Measurements from ENCODE around the gene CTBP1. TPM values are rescaled to one million over a fixed set of nuclear protein-coding genes. Genes with fewer than 3 reads are reported as not detected.

CTBP1 gene
- total RNA-seq, 1 experiment from 2014 or later: 153 TPM

- ChIA-PET POLR2A (ENCODE audit: unreplicated experiment) (no interaction called here), CTCF (no interaction called here)
- no peak overlapping the region for H3K27ac ChIP-seq
- H3K9me3 ChIP-seq (ENCODE audit: insufficient read depth, low read depth): peaks cover 24% of the 10 kb centered on the region
- no peaks in the 10 kb centered on the region for H3K27me3 ChIP-seq (ENCODE audit: insufficient read depth, low read depth)
- H3K4me3 ChIP-seq: no peak overlapping the region
- H3K4me1 ChIP-seq (replicated peaks; ENCODE audit: insufficient read depth): peaks cover 8% of the 10 kb centered on the region
- peaks cover 13% of the 10 kb centered on the region for H3K79me2 ChIP-seq (ENCODE audit: low read depth)
- BruUV-seq (replicated peaks): no TSS peak
- TF ChIP-seq EZH2 (IDR thresholded peaks at IDR 0.05; ENCODE audit: low read depth): no peak
- no peak for TF ChIP-seq CTCF (conservative IDR thresholded peaks at IDR 0.05)
- H3K4me2 ChIP-seq: no peak overlapping the region
- no peaks in the 10 kb centered on the region for H4K20me1 ChIP-seq (ENCODE audit: insufficient read depth)
- no peak for DNase-seq
- intact Hi-C loops (cut with micrococcal nuclease; ENCODE audit: unreplicated experiment): no loop called here
- H3K36me3 ChIP-seq (ENCODE audit: low read depth): peaks cover 10% of the 10 kb centered on the region; the same call in 1 of the 2 replicates
- no peak overlapping the region for H2AFZ ChIP-seq
- no peaks in the 10 kb centered on the region; the same call in none of the 2 replicates for H3F3A ChIP-seq (ENCODE audit: insufficient read depth, low read depth)
- H3K9me2 ChIP-seq (ENCODE audit: insufficient read depth): no peaks in the 10 kb centered on the region
Measured at GRCh38 chr4:1252928-1253492, 4.1 kb upstream of the CTBP1 start.

- intact Hi-C loops (cut with micrococcal nuclease; ENCODE audit: unreplicated experiment): no loop called here
- Histone ChIP-seq H3K27ac (no peak overlapping the region), H3K9me2 (ENCODE audit: insufficient read depth) (no peaks in the 10 kb centered on the region), H3K4me3 (no peak overlapping the region), H3K36me3 (ENCODE audit: low read depth) (peaks cover 10% of the 10 kb centered on the region; the same call in 1 of the 2 replicates), H2AFZ (no peak overlapping the region), H3K79me2 (ENCODE audit: low read depth) (peaks cover 26% of the 10 kb centered on the region), H3K4me2 (no peak overlapping the region), H3F3A (ENCODE audit: insufficient read depth, low read depth) (peaks cover 4% of the 10 kb centered on the region), H3K4me1 (replicated peaks; ENCODE audit: insufficient read depth) (peaks cover 14% of the 10 kb centered on the region), H4K20me1 (ENCODE audit: insufficient read depth) (peaks cover 7% of the 10 kb centered on the region), H3K9me3 (ENCODE audit: insufficient read depth, low read depth) (peaks cover 24% of the 10 kb centered on the region), H3K27me3 (ENCODE audit: insufficient read depth, low read depth) (no peaks in the 10 kb centered on the region)
- TF ChIP-seq EZH2 (IDR thresholded peaks at IDR 0.05; ENCODE audit: low read depth): no peak
- TF ChIP-seq CTCF (conservative IDR thresholded peaks at IDR 0.05): no peak
- no peak for DNase-seq
- POLR2A ChIA-PET (ENCODE audit: unreplicated experiment): no interaction called here
- CTCF ChIA-PET: no interaction called here
- no TSS peak for BruUV-seq (replicated peaks)
Measured at GRCh38 chr4:1251773-1252066, 2.8 kb upstream of the CTBP1 start.

GRCh38 chr4:1250921-1251772 lies 2.2 kb upstream of the CTBP1 start:
- H3K27me3 ChIP-seq (ENCODE audit: insufficient read depth, low read depth): no peaks in the 10 kb centered on the region
- H3K4me1 ChIP-seq (replicated peaks; ENCODE audit: insufficient read depth): peaks cover 20% of the 10 kb centered on the region
- no TSS peak for BruUV-seq (replicated peaks)
- no peak for DNase-seq
- peaks cover 7% of the 10 kb centered on the region for H3F3A ChIP-seq (ENCODE audit: insufficient read depth, low read depth)
- no peak overlapping the region for H3K4me2 ChIP-seq
- no peak for TF ChIP-seq EZH2 (IDR thresholded peaks at IDR 0.05; ENCODE audit: low read depth)
- no peak for TF ChIP-seq CTCF (conservative IDR thresholded peaks at IDR 0.05)
- H3K4me3 ChIP-seq: no peak overlapping the region
- H3K27ac ChIP-seq: no peak overlapping the region
- H3K79me2 ChIP-seq (ENCODE audit: low read depth): peaks cover 31% of the 10 kb centered on the region
- peaks cover 13% of the 10 kb centered on the region for H4K20me1 ChIP-seq (ENCODE audit: insufficient read depth)
- intact Hi-C loops (cut with micrococcal nuclease; ENCODE audit: unreplicated experiment): no loop called here
- H3K9me3 ChIP-seq (ENCODE audit: insufficient read depth, low read depth): peaks cover 18% of the 10 kb centered on the region
- POLR2A ChIA-PET (ENCODE audit: unreplicated experiment): interaction anchor here (0.6 kb wide), 1 partner anchor 78 kb away, joined by 6 read pairs; no protein-coding TSS in a partner anchor
- CTCF ChIA-PET: interaction anchor here (0.6 kb wide), 1 partner anchor 11 kb away, joined by 3 read pairs; no protein-coding TSS in a partner anchor
- H3K36me3 ChIP-seq (ENCODE audit: low read depth): peaks cover 10% of the 10 kb centered on the region; the same call in 1 of the 2 replicates
- no peaks in the 10 kb centered on the region for H3K9me2 ChIP-seq (ENCODE audit: insufficient read depth)
- no peak overlapping the region for H2AFZ ChIP-seq
